Activated CD4-positive, alpha-beta T cell treated with anti-CD3 and anti-CD28 coated beads, Interleukin-2, amount 10 ng/mL, durations not matched to agents 7 days and 5 days (primary cell): ENCODE measurements around the gene TMC4. TPM values are rescaled to one million over a fixed set of nuclear protein-coding genes. Genes with fewer than 3 reads are reported as not detected.

Source experiments
- CTCF ChIA-PET: fragments of 350-600 bp; sonication (Branson Sonifier 250); formaldehyde crosslinking; loops from one replicate; lab custom pipeline; 2021; ENCODE audit warnings: antibody characterized with exemption; lab: Charles Lee
- POLR2A ChIA-PET: fragments of 350-600 bp; sonication (Branson Sonifier 250); formaldehyde crosslinking; loops from one replicate; lab custom pipeline; 2021; ENCODE audit warnings: antibody characterized with exemption; lab: Charles Lee
- DNase-seq: peaks from one replicate; pipeline ENCODE4 v3.0.0-alpha.2; 2020
- H3K27ac Mint-ChIP-seq: one replicate; pipeline ENCODE4 v1.8.0; 2021; ENCODE audit warnings: mild to moderate bottlenecking, moderate library complexity, mixed read lengths
- H3K27me3 Mint-ChIP-seq: one replicate; pipeline ENCODE4 v1.8.0; 2021; ENCODE audit warnings: mixed read lengths
- H3K36me3 Mint-ChIP-seq: one replicate; pipeline ENCODE4 v1.8.0; 2021; ENCODE audit warnings: low read depth, mixed read lengths
- H3K4me1 Mint-ChIP-seq: one replicate; pipeline ENCODE4 v1.8.0; 2021; ENCODE audit warnings: mixed read lengths
- H3K4me3 Mint-ChIP-seq: one replicate; pipeline ENCODE4 v1.8.0; 2021; ENCODE audit warnings: mild to moderate bottlenecking, moderate library complexity, mixed read lengths
- H3K9me3 Mint-ChIP-seq: one replicate; pipeline ENCODE4 v1.8.0; 2021; ENCODE audit warnings: mixed read lengths
- total RNA-seq, 2 experiments: library from RNA; stranded (reverse); gene quantifications; one replicate each; pipeline ENCODE4 v1.2.3, GENCODE V29; 2021

Gene TMC4
- total RNA-seq, 2 experiments from 2014 or later, result 4.6 to 4.9 TPM

DNA sequence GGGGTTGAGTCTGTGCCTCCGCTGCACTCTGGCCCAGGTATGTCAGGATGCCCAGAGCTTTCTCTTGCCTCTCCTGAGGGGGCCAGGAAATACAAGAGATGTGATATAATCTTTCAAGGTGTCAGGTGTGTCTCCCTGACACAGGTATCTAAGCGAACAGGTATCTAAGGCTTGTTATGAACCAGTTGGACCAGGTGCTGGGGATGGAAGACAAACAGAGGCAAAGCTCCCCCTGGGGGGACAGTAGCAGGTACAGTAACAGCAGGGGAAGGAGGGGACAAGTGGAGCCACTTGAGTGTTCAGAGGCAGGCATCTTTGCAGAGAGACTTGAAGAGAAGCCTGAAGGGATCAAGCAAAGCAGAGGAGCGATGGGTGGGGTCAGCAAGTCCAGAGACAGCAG lies 16.0 kb downstream of the TMC4 start:
- peaks cover 50% of the 10 kb centered on the region for H3K4me1 Mint-ChIP-seq
- ChIA-PET CTCF (interaction anchor here (3.0 kb wide), 1 partner anchor 13 kb away, joined by 12 read pairs; no protein-coding TSS in a partner anchor), POLR2A (no interaction called here)
- peaks cover 51% of the 10 kb centered on the region for H3K36me3 Mint-ChIP-seq
- H3K27me3 Mint-ChIP-seq, result no peaks in the 10 kb centered on the region
- H3K4me3 Mint-ChIP-seq, result peak overlapping the region; percentile 32
- peak overlapping the region; percentile 76 for H3K27ac Mint-ChIP-seq
- DNase-seq, result no peak
- no peaks in the 10 kb centered on the region for H3K9me3 Mint-ChIP-seq

DNA sequence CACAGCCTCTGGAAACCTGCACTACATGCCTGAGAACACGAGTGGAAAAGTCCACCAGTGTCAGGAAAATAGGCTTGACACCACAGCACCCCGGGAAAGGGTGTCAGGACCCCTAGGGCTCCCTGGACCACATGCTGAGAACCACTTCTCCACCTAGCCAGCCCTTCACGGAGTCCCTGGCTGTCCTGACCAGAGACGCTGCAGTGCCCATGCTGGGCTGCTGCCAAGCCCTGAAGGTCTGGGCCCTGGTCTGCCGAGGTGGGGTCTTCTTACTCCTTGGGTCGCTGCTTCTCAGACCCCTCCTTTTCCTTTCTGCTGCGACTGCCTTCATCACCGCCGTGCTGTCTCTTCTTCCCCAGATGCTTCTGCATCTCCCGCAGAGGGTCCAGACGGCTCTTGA lies 16.5 kb downstream of the TMC4 start:
- ChIA-PET CTCF (interaction anchor here (3.0 kb wide), 1 partner anchor 12 kb away, joined by 12 read pairs; no protein-coding TSS in a partner anchor), POLR2A (no interaction called here)
- H3K4me1 Mint-ChIP-seq, result peaks cover 47% of the 10 kb centered on the region
- H3K27me3 Mint-ChIP-seq, result no peaks in the 10 kb centered on the region
- no peak overlapping the region for H3K4me3 Mint-ChIP-seq
- no peaks in the 10 kb centered on the region for H3K9me3 Mint-ChIP-seq
- DNase-seq, result no peak
- peak overlapping the region; percentile 46 for H3K27ac Mint-ChIP-seq
- peaks cover 54% of the 10 kb centered on the region for H3K36me3 Mint-ChIP-seq

DNA sequence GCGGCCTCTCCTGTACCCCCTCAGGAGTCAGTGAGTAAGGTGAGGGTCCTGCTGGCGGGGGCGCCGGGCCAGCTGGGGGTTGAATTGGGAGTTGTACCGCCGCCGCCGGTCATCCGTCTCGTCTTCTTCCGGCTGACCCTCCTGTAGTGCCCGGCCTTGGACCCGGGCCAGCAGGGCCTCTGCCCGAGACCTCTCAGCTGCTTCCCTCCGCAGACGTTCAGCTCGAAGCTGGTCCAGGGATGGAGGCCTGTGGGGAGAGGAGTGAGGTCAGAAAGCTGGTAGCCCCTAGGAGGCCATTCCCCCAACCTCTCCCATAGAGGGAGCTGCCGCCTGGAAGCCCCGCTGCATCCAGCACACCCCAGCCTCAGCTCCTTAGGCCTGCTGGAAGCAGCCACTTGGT lies 17.3 kb downstream of the TMC4 start:
- ChIA-PET POLR2A (no interaction called here), CTCF (interaction anchor here (3.0 kb wide), 1 partner anchor 12 kb away, joined by 12 read pairs; no protein-coding TSS in a partner anchor)
- Mint-ChIP-seq H3K36me3 (peaks cover 59% of the 10 kb centered on the region), H3K4me3 (no peak overlapping the region), H3K4me1 (peaks cover 43% of the 10 kb centered on the region), H3K9me3 (no peaks in the 10 kb centered on the region), H3K27me3 (no peaks in the 10 kb centered on the region), H3K27ac (no peak overlapping the region)
- no peak for DNase-seq

DNA sequence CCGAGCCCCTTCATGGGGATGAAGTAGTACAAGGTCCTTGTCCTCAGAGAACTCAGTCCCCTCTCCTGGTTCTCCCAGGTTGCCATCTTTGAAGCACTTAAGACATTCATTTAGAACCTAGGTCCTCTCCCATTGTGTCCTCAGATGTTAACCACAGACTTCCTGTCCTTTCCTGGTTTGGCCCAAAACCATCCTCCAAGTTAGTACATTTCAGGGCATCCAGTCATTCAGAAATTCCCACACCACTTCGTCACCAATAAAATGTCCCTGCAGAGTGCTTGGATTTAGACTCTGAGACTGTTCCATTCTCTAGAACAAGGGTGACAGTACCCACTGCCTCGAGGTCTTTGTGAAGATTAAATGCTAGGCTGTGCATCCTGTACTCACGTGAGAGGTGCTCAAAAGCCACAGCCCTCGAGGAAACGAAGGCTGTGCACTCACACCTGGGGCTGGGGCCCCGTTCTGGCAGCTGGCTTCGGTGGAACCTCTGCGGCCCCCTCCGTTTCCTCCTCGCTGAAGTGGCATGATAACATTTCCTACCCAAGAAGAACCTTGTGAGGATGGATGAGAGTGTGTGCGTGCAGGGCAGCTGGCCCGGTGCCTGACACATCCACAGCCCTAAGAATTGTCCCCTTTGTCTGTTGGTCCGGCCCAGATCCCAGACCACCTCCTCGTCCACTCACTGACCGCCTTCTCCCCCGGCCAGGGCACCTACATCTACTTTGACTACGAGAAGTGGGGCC lies 18.2 kb downstream of the TMC4 start:
- H3K36me3 Mint-ChIP-seq, result peaks cover 62% of the 10 kb centered on the region
- no peaks in the 10 kb centered on the region for H3K9me3 Mint-ChIP-seq
- DNase-seq, result peak; percentile 73
- H3K27me3 Mint-ChIP-seq, result no peaks in the 10 kb centered on the region
- H3K4me3 Mint-ChIP-seq, result peak overlapping the region; percentile 12
- peaks cover 35% of the 10 kb centered on the region for H3K4me1 Mint-ChIP-seq
- peak overlapping the region; percentile 88 for H3K27ac Mint-ChIP-seq
- POLR2A ChIA-PET, result no interaction called here
- CTCF ChIA-PET, result no interaction called here

DNA sequence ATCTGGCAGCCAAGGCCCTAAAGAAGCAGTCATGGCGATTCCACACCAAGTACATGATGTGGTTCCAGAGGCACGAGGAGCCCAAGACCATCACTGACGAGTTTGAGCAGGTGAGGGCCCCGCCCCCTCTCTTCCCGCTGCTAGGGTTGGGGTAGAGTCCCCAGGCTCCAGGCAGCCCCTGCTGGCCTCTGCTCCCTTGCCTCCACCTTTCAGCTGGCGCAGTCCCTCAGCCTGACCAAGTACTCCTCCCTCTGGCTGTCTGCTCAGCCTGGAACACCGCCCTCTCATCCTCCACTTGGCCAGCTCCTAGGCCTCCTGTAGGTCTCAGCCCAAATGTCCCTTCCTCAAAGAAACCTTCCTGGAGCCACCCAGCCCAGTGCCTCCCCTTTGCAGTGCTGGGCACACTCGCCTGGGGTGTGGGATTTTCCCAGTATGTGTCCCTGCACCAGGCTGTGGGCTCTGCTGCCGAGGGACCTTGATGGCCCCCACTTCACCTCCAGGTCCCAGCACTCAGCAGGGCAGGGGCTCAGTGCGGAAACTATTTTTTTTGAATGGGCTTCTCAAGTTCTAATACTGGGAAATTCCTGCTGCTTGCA lies 19.1 kb downstream of the TMC4 start:
- DNase-seq, result no peak
- Mint-ChIP-seq H3K4me3 (no peak overlapping the region), H3K27ac (peak overlapping the region; percentile 88), H3K27me3 (no peaks in the 10 kb centered on the region), H3K4me1 (peaks cover 35% of the 10 kb centered on the region), H3K36me3 (peaks cover 68% of the 10 kb centered on the region), H3K9me3 (no peaks in the 10 kb centered on the region)
- POLR2A ChIA-PET, result no interaction called here
- CTCF ChIA-PET, result no interaction called here

DNA sequence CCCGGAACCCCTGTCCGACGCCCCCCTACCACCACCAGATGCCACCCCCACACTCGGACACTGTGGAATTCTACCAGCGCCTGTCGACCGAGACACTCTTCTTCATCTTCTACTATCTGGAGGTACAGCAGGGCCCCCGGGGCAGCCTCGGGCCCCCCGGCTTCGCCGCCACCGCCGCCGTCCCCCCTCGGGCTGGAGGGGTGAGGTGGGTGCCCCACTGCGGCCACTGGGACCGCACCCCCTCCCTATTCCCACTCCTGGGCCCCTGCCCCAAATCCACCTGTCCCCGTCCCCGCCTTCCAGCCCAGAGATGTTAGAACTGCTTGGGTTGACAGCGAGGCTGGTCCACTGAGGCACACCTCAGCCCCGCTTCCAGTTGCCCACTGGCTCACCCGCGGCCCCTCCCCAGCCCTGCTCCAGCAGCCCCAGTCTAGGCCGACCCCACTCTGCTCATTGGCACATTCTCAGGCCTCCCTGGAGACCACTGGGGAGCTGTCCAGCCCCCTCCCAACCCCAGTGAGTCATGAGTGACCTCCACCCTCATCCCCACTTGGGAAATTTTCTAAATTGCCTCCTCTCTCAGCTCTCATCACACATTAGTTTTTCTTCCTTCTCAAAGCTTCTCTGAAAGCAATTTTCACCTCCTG lies 20.0 kb downstream of the TMC4 start:
- Mint-ChIP-seq H3K27me3 (no peaks in the 10 kb centered on the region), H3K4me3 (no peak overlapping the region), H3K27ac (peak overlapping the region; percentile 14), H3K9me3 (no peaks in the 10 kb centered on the region), H3K36me3 (peaks cover 65% of the 10 kb centered on the region), H3K4me1 (peaks cover 27% of the 10 kb centered on the region)
- ChIA-PET CTCF (no interaction called here), POLR2A (no interaction called here)
- DNase-seq, result no peak

DNA sequence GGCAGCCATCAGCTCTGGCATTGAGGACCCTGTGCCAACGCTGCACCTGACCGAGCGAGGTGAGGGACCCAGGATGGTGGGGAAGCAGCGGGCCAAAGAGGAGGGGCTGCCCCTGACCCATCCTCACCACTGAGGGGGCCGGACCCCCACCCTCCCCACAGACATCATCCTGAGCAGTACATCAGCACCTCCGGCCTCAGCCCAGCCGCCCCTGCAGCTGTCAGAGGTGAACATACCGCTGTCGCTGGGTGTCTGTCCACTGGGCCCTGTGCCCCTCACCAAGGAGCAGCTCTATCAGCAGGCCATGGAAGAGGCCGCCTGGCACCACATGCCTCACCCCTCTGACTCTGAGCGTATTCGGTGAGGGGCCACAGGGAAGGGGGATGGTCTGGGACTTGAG lies 20.7 kb downstream of the TMC4 start:
- ChIA-PET CTCF (no interaction called here), POLR2A (no interaction called here)
- H3K27ac Mint-ChIP-seq, result no peak overlapping the region
- H3K27me3 Mint-ChIP-seq, result no peaks in the 10 kb centered on the region
- H3K36me3 Mint-ChIP-seq, result peaks cover 63% of the 10 kb centered on the region
- no peaks in the 10 kb centered on the region for H3K9me3 Mint-ChIP-seq
- peaks cover 27% of the 10 kb centered on the region for H3K4me1 Mint-ChIP-seq
- DNase-seq, result no peak
- H3K4me3 Mint-ChIP-seq, result no peak overlapping the region

DNA sequence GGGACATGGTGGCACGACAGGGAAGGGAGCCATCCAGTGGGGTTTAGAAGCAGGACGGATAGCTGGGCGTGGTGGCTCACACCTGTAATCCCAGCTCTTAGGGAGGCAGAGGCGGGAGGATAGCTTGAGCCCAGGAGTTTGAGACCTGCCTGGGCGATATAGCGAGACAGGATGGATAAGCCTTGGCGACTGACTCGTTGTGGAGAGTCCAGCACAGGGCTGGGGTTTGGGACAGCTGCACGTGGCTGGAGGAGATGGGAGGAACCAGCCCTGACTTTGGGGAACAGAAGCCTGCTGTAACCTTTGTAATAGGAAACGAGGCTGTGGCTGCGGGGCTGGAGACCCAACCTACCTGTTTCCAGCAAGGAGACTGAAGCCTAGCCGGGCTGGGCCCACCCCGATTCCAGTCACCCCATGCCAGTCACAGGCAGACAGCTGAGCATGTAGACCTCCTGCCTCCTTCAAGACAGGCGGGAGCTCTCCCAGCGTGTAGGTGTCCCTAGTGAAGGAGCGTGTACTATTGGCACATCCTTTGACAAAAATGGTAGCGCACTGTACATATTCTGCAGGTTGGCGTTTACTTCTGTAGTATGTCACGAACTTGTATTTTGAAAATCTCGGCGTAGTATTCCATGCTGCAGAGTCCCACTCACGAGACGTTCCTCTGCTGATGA lies 21.5 kb downstream of the TMC4 start:
- H3K27me3 Mint-ChIP-seq, result no peaks in the 10 kb centered on the region
- H3K36me3 Mint-ChIP-seq, result peaks cover 60% of the 10 kb centered on the region
- no peak overlapping the region for H3K4me3 Mint-ChIP-seq
- no peaks in the 10 kb centered on the region for H3K9me3 Mint-ChIP-seq
- peaks cover 24% of the 10 kb centered on the region for H3K4me1 Mint-ChIP-seq
- CTCF ChIA-PET, result no interaction called here
- no peak overlapping the region for H3K27ac Mint-ChIP-seq
- DNase-seq, result no peak
- POLR2A ChIA-PET, result no interaction called here

DNA sequence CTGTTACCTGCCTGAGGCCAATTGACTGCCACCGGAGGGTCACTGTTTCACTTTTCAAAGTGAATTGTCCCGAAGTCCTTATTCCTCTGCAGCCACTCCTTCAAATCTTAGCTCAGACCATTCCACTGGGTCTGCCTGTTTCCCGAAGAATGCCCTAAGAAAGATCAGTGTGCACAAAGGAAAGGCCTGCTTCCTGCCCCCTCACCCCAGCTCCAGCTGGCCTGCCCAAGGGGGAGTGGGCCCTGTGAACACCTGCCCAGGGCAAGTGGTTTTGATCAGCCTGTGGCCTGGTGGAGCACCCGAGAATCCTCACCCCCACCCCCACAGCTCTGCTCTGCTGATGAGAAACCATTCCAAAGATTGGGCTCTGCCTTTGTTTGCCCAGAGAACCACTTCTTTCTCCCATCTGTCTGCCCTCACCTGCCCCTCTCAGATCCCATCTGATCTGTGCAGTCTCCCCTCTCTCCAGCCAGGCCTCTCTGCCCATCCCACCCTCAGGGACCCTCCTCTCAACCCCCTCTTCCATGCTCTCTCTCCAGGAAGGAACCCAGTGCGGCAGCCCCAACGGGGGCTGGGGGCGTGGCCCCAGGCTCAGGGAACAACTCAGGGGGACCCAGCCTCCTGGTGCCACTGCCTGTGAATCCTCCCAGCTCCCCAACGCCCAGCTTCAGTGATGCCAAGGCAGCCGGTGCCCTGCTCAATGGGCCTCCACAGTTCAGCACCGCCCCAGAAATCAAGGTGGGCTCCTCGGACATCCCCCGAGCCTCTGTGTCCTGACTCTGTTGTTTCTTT lies 23.7 kb downstream of the TMC4 start:
- POLR2A ChIA-PET, result interaction anchor here (0.7 kb wide), 1 partner anchor 12 kb away, joined by 3 read pairs; the partner anchor contains the start of gene CNOT3
- DNase-seq, result no peak
- Mint-ChIP-seq H3K36me3 (peaks cover 60% of the 10 kb centered on the region), H3K27ac (no peak overlapping the region), H3K27me3 (no peaks in the 10 kb centered on the region), H3K4me1 (peaks cover 13% of the 10 kb centered on the region), H3K9me3 (no peaks in the 10 kb centered on the region), H3K4me3 (no peak overlapping the region)
- CTCF ChIA-PET, result interaction anchor here (1.1 kb wide), 1 partner anchor 11 kb away, joined by 3 read pairs; no protein-coding TSS in a partner anchor

DNA sequence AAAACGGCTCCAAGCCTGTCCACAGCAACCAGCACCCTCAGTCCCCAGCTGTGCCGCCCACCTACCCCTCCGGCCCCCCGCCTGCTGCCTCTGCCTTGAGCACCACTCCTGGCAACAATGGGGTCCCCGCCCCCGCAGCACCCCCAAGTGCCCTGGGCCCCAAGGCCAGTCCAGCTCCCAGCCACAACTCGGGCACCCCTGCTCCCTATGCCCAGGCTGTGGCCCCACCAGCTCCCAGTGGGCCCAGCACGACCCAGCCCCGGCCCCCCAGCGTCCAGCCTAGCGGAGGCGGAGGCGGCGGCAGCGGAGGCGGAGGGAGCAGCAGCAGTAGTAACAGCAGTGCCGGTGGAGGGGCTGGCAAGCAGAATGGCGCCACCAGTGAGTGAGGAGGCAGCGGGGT lies 24.8 kb downstream of the TMC4 start:
- H3K27ac Mint-ChIP-seq, result no peak overlapping the region
- DNase-seq, result no peak
- H3K4me1 Mint-ChIP-seq, result peaks cover 4% of the 10 kb centered on the region
- ChIA-PET POLR2A (no interaction called here), CTCF (interaction anchor here (0.6 to 1.1 kb wide), 2 partner anchors 10 to 1210 kb away, joined by 3 read pairs; no protein-coding TSS in a partner anchor)
- no peaks in the 10 kb centered on the region for H3K27me3 Mint-ChIP-seq
- H3K9me3 Mint-ChIP-seq, result no peaks in the 10 kb centered on the region
- H3K4me3 Mint-ChIP-seq, result no peak overlapping the region
- peaks cover 60% of the 10 kb centered on the region for H3K36me3 Mint-ChIP-seq

DNA sequence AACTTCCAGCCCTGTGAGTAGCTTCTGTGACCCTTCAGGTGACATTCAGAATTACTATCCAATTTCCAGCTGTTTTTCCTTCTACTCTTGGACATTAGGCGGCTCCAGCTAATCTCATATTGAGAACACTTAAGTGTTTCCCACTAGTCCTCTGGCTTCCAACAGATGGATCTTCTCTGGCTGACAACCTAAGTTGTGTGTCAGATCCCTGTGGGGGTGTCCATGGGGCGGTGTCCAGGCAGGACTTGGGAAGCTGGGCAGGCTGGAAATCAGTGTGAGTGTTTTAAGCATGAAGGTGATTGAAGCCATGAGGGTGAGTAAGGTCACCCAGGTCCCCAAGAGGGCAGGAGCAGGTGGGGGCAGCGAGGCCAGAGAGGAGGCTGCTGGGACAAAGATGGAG lies 25.3 kb downstream of the TMC4 start:
- Mint-ChIP-seq H3K4me1 (peaks cover 4% of the 10 kb centered on the region), H3K4me3 (no peak overlapping the region), H3K36me3 (peaks cover 61% of the 10 kb centered on the region), H3K27ac (no peak overlapping the region), H3K27me3 (no peaks in the 10 kb centered on the region), H3K9me3 (no peaks in the 10 kb centered on the region)
- no peak for DNase-seq
- ChIA-PET CTCF (interaction anchor here (0.6 kb wide), 1 partner anchor 1210 kb away, joined by 3 read pairs; no protein-coding TSS in a partner anchor), POLR2A (no interaction called here)

DNA sequence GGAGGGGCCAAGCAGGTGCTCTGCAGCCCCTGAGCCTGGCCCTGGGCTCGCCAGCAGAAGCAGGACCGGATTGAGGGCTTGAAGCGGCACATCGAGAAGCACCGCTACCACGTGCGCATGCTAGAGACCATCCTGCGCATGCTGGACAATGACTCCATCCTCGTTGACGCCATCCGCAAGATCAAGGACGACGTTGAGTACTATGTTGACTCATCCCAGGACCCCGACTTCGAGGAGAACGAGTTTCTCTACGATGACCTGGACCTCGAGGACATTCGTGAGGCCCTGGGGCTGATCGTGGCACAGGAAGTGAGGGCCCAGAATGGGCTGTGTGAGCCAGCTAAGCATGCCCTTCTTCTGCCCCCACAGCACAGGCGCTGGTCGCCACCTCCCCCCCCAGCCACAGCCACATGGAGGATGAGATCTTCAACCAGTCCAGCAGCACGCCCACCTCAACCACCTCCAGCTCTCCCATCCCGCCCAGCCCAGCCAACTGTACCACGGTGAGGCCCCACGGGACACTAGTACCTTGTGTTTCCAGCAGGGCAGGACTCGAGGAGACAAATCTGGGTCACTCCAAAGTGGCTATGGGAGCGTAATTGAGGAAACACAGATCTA lies 27.3 kb downstream of the TMC4 start:
- Mint-ChIP-seq H3K27ac (no peak overlapping the region), H3K9me3 (no peaks in the 10 kb centered on the region), H3K36me3 (peaks cover 49% of the 10 kb centered on the region), H3K27me3 (no peaks in the 10 kb centered on the region), H3K4me3 (no peak overlapping the region), H3K4me1 (peaks cover 6% of the 10 kb centered on the region)
- CTCF ChIA-PET, result no interaction called here
- no peak for DNase-seq
- POLR2A ChIA-PET, result no interaction called here
